CD4-positive, alpha-beta T cell treated with Interleukin-1 beta for 1 hour (primary cell): ENCODE results near the gene OR6K2.
"Not testable (repeated sequence)": the region's sequence is repeated elsewhere in the genome, so short reads cannot be mapped to it uniquely, and the experiment has no call there.

Experiments used
- DNase-seq, 2 donors: peaks; one replicate each; pipeline ENCODE4 v3.0.0-alpha.2; 2020 to 2022

OR6K2 gene, protein sequence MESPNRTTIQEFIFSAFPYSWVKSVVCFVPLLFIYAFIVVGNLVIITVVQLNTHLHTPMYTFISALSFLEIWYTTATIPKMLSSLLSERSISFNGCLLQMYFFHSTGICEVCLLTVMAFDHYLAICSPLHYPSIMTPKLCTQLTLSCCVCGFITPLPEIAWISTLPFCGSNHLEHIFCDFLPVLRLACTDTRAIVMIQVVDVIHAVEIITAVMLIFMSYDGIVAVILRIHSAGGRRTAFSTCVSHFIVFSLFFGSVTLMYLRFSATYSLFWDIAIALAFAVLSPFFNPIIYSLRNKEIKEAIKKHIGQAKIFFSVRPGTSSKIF

DNA sequence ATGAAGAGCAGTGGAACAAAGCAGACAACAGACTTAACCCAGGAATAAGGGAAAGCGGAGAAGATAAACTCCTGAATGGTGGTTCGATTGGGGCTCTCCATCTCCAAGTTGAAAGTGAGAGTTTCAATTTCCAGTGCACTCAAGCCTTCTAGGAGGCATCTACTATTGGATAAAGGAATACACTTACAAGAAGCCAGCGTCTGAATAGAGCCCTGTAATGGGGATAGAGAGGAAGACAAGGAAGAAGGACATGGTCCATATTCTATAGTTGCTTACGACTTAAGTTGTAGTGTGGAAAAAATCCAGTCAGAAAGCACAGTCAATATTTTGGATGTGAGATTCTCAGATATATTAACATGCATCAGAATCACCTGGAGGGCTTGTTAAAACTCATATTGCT is at the start of gene OR6K2:
TSS of gene OR6K2 (minus strand) at position 101 of the 400 bp plus-strand sequence. CDS start at position 101, 0 bp downstream.
- DNase-seq = no peak

DNA sequence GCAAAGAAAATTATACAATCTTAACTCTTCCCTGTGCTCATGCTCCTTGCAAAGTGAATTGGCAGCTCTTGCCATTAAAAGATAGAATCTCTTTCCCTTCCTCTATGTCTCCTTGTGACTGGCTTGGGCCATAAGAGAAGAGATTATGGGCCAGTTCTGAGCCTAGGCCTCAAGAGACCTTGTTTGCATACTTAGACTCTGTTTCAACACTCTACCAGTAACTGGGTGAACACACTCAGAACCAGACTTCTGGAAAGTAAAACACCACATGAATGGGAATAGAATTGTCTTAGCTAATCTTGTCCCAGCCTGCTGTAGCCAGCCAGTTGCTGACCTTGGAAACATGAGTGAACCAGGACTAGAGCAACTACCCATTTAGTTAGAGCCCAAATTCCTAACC is 35.4 kb upstream of the OR6K2 start:
- DNase-seq = no peak

DNA sequence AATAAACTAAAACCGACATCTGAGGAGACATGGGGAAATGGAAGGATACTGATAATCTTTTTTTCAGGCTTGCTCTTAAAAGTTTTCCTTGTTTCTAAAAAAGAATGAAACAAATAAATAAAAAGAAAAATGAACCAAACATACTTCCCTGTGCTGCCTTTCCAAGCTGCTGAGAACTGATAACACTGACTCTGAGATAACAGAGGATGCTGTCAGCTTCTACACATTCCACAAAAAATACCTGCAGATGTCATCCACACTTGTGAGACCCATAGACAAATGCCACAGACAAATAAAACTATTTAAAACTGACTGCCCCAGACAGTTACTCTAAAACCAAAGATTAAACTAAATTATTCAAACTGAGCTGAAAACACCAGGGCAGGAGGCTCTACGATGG is 32.1 kb upstream of the OR6K2 start:
- DNase-seq = no peak

DNA sequence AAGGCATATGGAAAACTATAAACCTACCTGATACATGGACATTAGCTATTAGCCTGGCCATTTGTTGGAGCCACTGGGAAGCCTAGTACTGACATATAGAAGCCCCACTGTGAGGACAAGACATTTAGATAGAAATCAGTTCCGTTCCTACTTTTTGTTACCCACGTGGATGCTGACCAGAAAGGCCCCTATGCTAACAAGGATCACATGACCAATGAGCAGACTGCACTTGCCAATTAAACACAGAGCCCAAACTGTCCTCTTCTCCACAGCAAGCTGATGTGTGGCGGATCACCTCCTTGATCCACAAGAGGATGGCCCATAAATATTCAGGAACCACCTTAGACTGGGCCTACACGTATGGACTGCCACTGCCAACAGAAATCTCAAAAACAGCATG is 31.3 kb upstream of the OR6K2 start:
- no peak for DNase-seq

DNA sequence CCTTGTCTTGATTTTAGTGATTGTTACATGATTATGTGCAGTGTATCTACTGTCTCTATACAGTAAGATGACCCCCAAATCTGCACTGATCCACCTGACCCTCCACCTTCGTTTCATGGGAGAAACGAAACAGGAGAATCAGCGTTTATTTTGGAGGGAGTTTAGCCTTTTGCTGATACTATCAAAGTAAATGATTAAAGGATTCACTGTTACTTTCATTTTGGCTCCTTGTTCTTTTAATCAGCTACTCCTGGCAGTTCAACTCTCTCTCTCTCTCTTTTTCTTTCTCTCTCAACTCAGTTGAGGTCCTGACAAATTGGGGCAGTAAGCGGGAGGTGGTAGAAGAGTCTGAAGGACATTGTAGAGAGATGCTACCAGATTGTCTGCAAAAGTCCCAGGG is 30.0 kb upstream of the OR6K2 start:
- DNase-seq = no peak

DNA sequence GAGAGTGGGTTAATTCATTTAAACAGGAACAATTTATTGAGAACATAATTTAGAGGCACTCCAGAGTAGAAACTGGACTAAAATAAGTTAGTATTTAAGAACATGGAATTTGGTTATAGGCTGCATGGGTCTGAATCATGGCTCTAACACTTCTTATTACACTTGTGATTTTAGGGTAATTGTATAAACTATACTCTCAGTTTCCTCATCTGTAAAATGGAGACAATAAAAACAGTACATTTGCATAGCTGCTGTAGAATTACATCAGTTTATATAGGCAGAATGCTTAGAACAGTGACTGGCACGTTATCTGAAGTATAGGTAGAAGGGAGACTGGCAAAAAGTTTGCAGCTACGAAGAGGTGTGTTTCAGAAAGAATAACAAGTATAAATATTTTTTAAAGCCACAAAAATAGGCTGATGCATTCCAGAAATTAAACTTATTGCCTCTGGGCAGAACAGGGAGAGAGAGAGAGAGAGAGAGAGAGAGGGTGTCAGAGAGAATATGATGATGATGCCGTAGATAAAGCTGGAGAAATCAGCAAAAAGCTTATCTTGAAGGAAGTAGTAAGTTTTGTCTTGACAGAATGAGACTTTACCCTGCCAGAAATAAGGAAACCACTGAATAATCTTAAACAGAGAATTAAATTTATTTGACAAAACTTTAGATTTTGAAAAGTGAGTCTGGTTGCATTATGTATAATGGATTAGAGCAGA is 28.2 kb upstream of the OR6K2 start:
- no peak for DNase-seq

DNA sequence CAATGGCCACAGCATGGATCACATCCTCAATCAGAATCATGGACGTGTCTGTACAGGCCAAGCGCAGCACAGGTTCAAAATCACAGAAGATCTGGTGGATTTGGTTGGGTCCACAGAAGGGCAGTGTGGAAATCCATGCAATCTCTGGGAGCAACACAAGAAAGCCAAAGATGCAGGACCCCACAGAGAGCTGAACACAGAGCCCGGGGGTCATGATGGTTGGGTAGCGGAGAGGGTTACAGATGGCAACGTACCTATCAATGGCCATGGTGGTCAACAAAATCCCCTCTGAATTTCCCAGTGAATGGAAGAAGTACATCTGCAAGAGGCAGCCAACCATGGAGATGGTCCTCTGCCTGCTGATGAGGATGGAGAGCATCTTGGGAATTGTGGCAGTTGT is 24.0 kb upstream of the OR6K2 start:
- DNase-seq = no peak

DNA sequence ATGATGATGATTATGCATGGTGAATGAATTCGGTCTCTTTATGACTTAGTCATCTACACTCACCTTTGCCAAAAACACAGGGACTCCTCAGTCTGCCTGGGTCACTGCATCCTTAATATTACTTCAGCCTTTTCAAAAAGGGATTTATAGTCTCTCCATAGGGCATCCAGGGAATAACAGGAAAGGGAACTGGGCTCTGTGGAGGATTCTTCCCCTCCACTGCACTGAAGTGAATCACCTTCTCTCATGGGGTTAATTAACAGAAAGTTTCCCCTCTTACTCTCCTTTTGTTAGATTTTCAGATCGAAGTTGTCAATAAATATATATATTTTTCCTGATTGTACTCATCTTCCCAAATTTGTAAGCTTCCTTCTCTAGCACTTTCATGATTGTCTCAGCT is 20.2 kb upstream of the OR6K2 start, which contains the start of gene OR6K3:
TSS of gene OR6K3 (minus strand) at position 101 of the 400 bp plus-strand sequence. CDS start 2,605 bp downstream, outside the sequence.
- DNase-seq = no peak

DNA sequence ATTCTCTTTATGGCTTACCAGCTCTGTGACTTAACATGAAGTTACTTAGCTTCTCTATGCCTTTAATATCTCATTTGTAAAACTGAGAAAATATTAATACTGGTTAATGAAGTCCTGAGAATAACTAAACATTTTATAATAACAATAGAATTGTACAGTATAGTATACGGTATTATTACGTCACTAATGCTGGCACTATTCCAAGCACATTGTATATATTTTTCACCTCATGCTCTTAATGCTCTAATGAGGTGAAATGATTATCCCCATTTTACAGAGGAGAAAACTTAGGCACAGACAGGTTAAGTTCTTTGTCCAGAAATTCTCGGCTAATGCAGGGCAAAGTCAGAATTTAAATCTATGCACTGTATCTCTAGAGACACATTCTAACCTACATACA is 19.2 kb upstream of the OR6K2 start:
- DNase-seq = no peak

DNA sequence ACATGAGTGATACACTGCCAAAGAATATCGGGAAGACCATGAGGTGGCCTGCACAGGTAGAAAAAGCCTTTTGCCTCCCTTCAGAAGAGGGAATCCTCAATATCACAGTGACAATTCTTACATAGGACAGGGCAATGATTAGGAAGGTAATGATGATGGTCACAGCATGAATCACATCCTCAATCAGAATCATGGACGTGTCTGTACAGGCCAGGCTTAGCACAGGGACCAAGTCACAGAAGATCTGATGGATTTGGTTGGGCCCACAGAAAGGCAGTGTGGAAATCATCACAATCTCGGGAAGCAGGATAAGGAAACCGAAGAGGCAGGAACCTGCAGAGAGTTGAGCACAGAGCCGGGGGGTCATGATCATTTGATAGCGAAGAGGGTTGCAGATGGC is 16.9 kb upstream of the OR6K2 start:
- no peak for DNase-seq

DNA sequence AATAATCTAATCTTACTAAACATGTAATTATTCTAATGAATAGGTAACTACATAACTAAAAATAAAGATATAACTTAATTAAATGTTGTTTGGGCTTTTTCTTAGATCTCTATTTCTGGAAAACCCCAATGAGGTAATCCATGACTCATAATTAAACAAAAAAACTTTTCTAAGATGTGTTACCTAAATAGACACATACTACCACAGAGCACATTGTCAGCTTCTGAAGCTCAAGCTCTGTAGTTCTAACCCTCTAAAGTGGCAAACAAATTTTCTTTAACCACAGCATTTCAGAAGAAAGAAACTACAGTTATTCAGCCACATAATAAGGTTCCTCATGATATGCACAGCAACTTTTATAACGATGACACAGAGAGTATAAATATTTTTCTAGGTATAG is 15.9 kb upstream of the OR6K2 start:
- DNase-seq = no peak

DNA sequence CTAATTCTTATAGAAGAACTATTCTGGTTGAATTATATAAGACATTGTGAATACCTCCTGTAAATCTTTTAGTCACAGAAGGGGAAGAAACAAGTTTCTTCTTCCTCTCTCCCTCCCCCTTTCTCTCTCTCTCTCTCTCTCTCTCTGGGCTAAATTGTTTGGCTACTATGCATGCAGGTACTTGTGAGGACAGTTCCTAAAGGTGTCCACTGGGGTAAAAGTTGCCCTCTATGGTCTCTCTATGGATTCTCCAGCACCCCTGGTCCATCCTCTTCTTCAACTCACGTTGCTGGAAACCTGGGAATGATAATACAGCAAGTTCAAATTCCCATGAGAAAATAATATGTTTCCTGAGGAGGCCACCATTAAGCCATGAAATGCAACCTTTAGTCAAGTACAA is 14.3 kb upstream of the OR6K2 start:
- no peak for DNase-seq

DNA sequence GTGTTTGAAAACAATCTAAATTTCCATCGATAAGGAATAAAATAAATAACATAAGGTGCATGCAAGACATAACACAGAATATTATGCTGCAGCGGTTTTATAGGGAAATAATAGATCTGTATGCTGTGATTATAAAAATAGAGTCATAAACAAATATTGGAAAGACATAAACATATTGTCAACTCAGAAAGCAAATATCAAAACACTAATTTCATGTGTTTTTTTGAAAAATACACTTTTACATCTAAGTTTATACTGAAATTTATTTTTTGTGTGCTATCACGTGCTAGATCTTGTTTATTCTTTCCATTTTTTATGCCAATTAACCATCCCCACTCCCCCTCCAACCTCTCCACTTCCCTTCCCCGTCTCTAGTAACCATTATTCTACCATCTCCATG is 10.6 kb upstream of the OR6K2 start:
- no peak for DNase-seq

DNA sequence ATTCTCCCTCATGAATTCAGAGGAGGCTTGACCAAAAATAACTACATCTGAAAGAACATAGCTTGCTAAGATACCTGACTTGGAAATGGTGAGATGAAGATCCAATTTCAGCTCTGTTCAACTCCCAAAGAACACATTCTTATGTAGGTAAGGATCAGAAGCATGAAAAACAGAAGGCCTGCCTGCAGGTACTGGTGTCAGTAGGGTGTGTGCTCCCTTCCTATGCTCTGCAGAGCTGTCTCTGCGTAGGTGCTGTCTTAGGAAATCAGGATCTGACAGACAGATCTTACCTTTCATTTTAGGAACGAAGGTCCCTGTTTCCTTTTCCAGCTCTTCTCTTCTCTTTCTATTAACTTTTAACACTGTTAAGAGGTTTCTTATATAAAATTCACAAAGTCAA is 5.6 kb upstream of the OR6K2 start:
- no peak for DNase-seq

DNA sequence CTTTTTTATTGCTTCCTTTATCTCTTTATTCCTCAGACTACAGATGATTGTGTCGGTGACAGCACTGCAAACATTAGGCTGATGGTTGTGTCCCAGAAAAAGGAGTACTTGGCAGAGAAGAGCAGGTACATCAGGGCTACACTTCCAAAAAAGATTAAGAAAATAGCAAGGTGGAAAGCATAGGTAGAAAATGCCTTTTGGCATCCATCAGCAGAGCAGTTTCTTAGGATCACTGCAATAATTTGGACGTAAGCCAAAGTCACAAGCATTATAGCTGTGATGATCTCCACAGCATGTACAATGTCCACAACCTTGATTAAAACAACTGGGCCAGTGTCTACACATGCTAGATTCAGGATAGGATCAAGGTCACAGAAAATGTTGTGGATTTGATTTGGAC is 5.9 kb downstream of the OR6K2 start:
- DNase-seq = no peak

DNA sequence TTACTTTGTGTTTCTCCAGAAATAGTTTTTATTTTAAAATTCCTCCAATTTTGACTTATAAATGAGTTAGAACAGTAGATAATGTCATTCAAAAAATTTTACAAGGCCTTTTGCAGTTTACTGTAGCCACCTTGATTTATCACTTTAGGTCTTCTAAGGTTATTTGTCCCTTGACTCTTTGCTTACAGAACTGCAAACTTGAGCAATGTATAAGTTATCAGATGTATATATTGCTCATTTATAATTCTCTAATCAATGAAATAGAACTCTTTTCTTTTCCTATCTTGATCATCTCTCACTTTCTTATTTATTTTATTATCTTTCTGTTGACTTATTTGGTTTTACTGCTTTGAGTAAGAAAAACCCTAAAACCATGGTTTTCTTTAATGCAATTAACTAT is 8.1 kb downstream of the OR6K2 start:
- DNase-seq = no peak

DNA sequence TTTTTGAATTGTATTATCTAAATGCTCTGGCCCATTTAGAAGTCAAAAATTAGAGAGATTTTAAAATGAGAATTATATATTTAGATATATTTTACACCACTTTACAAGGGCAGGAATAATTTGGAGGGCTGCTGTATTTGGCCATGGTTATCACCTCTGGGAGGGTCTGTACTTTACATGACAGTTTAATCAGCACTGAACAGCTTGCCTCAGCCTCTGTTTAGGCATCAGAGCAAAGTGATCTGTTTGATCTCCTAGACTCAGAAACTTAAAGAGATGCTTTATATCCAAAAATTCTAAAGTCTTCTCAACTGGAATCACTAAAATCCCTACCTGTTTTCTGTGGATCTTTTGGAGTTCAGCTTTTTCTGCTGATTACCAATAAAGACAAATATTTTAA is 8.5 kb downstream of the OR6K2 start:
- DNase-seq = no peak

DNA sequence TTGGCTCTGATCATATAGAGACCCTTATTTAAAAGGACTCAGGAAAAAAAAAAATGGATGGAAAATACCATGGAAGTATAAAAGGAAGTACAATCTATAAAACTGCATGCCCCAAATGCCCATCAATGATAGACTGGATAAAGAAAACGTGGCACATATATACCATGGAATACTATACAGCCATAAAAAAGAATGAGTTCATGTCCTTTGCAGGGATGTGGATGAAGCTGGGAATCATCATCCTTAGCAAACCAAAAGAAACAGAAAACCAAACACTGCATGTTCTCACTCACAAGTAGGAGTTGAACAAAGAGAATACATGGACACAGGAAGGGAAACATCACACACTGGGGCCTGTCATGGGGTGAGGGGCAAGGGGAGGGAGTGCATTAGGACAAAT is 9.3 kb downstream of the OR6K2 start:
- not testable (repeated sequence) for DNase-seq

DNA sequence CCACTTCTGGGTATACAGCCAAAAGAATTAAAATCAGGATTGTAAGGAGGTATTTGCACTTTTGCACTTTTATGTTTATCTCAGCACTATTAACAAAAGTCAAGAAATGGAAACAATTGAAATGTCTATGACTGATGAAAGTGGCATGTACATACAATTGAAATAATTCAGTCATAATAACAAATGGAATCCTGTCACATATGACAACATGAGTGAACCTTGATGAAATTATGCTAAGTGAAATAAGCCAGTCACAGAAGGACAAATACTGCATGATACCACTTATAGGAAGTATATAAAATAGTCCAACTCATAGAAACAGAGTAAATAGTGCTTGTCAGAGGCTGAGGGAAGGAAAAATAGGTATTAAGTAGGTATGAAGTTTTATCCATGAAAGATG is 10.6 kb downstream of the OR6K2 start:
- DNase-seq = no peak

DNA sequence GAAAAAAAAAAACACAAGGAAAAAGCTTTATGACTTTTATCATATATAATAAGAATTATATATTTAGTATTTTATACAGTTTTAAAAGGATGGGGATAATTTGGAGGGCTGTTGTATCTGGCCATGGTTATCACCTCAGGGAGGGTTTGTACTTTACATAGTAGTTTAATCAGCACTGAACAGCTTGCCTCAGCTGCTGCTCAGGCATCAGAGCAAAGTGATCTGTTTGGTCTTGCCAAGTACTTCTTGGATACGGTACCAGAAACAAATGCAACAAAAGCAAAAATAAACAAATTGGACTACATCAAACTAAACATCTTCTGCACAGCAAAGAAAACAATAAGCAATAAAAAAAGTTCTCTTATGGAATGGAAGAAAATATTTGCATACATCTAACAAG is 11.3 kb downstream of the OR6K2 start:
- DNase-seq = no peak

DNA sequence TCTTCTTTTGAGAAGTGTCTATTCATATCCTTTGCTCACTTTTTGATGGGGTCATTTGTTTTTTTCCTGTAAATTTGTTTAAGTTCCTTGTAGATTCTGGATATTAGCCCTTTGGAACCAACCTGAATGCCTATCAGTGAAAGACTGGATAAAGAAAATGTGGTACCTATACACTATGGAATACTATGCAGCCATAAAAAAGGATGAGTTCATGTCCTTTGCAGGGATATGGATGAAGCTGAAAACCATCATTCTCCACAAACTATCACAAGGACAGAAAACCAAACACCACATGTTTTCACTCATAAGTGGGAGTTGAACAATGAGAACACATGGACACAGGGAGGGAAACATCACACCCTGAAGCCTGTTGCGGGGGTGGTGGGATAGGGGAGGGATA is 12.1 kb downstream of the OR6K2 start:
- DNase-seq = not testable (repeated sequence)

DNA sequence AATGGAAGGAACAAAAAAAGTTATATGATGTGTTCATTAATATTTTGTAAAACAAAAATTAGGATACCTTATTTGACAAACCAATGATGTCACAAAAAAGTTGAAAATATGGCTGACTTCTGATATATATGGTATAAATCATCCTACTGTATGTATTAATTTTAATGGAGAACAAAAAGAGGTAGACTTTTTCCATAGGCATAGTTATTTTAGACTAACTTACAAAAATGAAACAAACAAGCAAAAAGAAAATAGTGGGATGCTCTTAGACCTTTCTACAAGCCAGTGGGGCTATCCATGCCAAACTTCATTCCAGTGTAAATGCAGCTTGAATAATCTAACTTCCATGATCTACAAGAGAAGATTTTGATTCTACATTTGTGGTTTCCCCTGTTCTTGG is 13.4 kb downstream of the OR6K2 start:
- no peak for DNase-seq

DNA sequence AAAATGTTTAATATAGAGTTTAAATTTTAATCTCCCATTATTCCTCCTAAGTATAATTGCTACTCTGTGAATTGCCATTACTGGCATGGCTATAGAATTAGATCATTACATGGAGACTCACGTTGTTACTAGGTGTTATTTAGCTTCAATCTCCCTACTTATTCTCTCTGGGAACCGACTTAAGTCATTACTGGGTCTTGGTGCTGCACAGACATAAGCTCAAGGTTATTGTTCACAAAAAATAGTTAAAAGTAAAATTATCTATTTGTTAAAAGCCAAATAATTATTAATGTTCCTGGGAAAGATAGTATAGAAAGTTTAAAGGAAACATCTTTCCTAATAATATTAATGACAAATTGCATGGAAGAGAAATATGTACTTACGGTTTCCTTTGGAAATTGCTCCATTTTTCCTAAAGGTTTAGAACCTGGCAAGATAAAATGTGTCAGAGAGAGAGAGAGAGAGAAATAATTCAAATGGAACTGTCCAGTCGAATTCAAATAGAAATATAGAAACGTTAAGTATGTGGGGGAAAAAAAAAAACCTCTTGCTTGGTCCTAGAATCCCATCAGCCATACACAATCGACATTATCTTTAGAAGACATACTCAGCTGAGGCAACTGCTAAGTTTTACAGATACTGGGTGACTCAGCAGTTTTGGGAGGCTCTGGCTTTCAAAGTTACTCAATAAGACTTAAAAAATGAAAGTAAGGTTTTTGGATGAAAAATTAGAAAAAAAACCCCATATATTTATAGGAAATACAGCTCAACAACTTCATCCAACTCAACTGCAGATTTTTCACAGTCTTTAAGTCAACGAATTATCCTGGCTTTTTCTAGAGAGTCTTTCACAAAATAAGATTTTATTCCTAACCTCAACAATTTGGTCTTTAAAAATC is 14.1 kb downstream of the OR6K2 start, which contains the start of gene SPTA1:
TSS of gene SPTA1 (minus strand) at position 605 of the 899 bp plus-strand sequence. CDS start at position 407, 198 bp downstream.
- no peak for DNase-seq
